ENCODE data around the gene OPN5. TPM values are rescaled to one million over a fixed set of nuclear protein-coding genes. Genes with fewer than 3 reads are reported as not detected.

Gene OPN5
- not detected in 2 replicates for total RNA-seq
- polyA plus RNA-seq, result 0.02 TPM in 1 of 2 replicates, not detected in the other
- polyA plus RNA-seq (2011; cell fraction: cytosol; rRNA removed), result not detected in 2 replicates
- polyA plus RNA-seq (2011; cell fraction: nucleus; rRNA removed), result 0.11 TPM in 1 of 2 replicates, not detected in the other
- not detected in 2 replicates for polyA plus RNA-seq (2012)
- 0.34 TPM in 1 of 2 replicates, not detected in the other for polyA minus RNA-seq
- not detected for polyA minus RNA-seq (2011; cell fraction: cytosol; rRNA and poly(A)+ RNA removed)
- polyA minus RNA-seq (2011; cell fraction: nucleus; rRNA and poly(A)+ RNA removed), result not detected in 2 replicates
- Bru-seq, nascent RNA, result percentile 4 among the genes with signal in this experiment
- percentile 7 among the genes with signal in this experiment for BruChase-seq, experiment 1, labeled RNA remaining after a 6-hour chase
- percentile 8 among the genes with signal in this experiment for BruChase-seq, experiment 2, labeled RNA remaining after a 2-hour chase
- long read RNA-seq, result 0 reads

DNA sequence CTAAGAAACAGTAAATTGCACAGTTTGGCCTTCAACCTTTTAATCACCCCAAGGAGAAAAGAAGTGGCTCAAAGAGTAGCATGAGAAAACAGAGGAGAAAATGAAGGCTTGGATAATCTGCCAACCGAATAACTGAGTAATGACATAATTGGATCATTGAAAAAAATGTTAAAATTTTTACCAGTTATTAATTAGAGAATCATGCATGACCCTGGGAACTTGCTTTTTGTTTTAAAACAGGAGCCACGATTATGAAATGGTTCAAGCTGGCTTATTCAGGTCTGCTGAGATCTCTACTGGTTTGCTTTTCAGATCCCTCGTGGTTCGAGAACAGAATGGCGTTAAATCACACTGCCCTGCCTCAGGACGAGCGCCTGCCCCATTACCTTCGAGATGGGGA, at the start of gene OPN5:
Gene OPN5, plus strand, starts transcription at position 301 of the 400 bp plus-strand sequence. Its CDS starts 35 bp downstream, at position 336.
- no peak for FAIRE-seq
- no peak for DNase-seq (ENCODE audit: low read depth, low spot score)
- Histone ChIP-seq H2AFZ (ENCODE audit: low read depth, low read length) (peak within 1 kb of the TSS; percentile 37), H3K79me2 (ENCODE audit: control insufficient read depth, insufficient read depth, low read length) (no peaks in the 10 kb centered on the region), H3K4me3 (replicated peaks in 1 of 3; ENCODE audit: insufficient read depth in 1 of 3, low read depth in 1 of 3, low read length in 3 of 3) (no peak within 1 kb of the TSS), H3K9ac (replicated peaks; ENCODE audit: extremely low read depth, insufficient read depth, low read length) (no peak within 1 kb of the TSS), H4K20me1 (replicated peaks; ENCODE audit: control insufficient read depth, extremely low read depth, insufficient read depth, low read length) (no peaks in the 10 kb centered on the region), H3K4me1 (ENCODE audit: control insufficient read depth, extremely low read depth, insufficient read depth, low read length) (peaks cover 3% of the 10 kb centered on the region), H3K27me3 (ENCODE audit: control insufficient read depth in 2 of 2, insufficient read depth in 2 of 2, low read length in 2 of 2) (peaks cover 3 to 7% of the 10 kb centered on the region in 2 experiments), H3K4me2 (ENCODE audit: insufficient read depth, low read length) (peak within 1 kb of the TSS; percentile 40), H3K9me1 (replicated peaks; ENCODE audit: control insufficient read depth, extremely low read depth, insufficient read depth, low read length) (no peaks in the 10 kb centered on the region), H3K27ac (ENCODE audit: insufficient read depth, low read depth, low read length) (no peak within 1 kb of the TSS), H3K36me3 (ENCODE audit: control insufficient read depth in 2 of 2, extremely low read depth in 1 of 2, insufficient read depth in 2 of 2, low read length in 2 of 2) (no peaks in the 10 kb centered on the region), H3K9me3 (replicated peaks; ENCODE audit: control insufficient read depth, insufficient read depth, low read length) (no peaks in the 10 kb centered on the region)
- BruUV-seq (replicated peaks), result no TSS peak
- CTCF ChIA-PET, result interaction anchor here (0.7 to 4.3 kb wide), 13 partner anchors 11 to 1628 kb away, joined by 3 to 90 read pairs (median 4); no protein-coding TSS in a partner anchor
- dilution Hi-C loops (cut with MboI; ENCODE audit: extremely low pct_ligation_motif_present, low sequenced_read_pairs), result no loop called here
- TF ChIP-seq, protein P1, sequence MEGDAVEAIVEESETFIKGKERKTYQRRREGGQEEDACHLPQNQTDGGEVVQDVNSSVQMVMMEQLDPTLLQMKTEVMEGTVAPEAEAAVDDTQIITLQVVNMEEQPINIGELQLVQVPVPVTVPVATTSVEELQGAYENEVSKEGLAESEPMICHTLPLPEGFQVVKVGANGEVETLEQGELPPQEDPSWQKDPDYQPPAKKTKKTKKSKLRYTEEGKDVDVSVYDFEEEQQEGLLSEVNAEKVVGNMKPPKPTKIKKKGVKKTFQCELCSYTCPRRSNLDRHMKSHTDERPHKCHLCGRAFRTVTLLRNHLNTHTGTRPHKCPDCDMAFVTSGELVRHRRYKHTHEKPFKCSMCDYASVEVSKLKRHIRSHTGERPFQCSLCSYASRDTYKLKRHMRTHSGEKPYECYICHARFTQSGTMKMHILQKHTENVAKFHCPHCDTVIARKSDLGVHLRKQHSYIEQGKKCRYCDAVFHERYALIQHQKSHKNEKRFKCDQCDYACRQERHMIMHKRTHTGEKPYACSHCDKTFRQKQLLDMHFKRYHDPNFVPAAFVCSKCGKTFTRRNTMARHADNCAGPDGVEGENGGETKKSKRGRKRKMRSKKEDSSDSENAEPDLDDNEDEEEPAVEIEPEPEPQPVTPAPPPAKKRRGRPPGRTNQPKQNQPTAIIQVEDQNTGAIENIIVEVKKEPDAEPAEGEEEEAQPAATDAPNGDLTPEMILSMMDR (IDR thresholded peaks at IDR 0.05; ENCODE audit: extremely low read depth in 1 of 2, insufficient read depth in 1 of 2, low read depth in 1 of 2, low read length in 2 of 2), result no peak
- TF ChIP-seq MYC (IDR thresholded peaks at IDR 0.05; ENCODE audit: low read depth, low read length) (no peak), FOS (IDR thresholded peaks at IDR 0.05; ENCODE audit: borderline replicate concordance, insufficient read depth, low read length) (no peak), JUN (IDR thresholded peaks at IDR 0.05; ENCODE audit: borderline replicate concordance, insufficient read depth, insufficient read length, low read depth) (no peak), POLR2AphosphoS5 (IDR thresholded peaks at IDR 0.05; ENCODE audit: insufficient read depth, low read depth, low read length) (no peak)
- POLR2A ChIA-PET, result no interaction called here
- intact Hi-C loops (cut with micrococcal nuclease), result loop anchor here (5.0 kb wide), 1 partner anchor 129 kb away; no protein-coding TSS in a partner anchor

Data from endothelial cell of umbilical vein (primary cell).